Measurements from ENCODE around the gene TKTL1. TPM values are rescaled to one million over a fixed set of nuclear protein-coding genes. Genes with fewer than 3 reads are reported as not detected.

The TKTL1 gene
- total RNA-seq, 1 donor from 2014 or later = not detected

DNA sequence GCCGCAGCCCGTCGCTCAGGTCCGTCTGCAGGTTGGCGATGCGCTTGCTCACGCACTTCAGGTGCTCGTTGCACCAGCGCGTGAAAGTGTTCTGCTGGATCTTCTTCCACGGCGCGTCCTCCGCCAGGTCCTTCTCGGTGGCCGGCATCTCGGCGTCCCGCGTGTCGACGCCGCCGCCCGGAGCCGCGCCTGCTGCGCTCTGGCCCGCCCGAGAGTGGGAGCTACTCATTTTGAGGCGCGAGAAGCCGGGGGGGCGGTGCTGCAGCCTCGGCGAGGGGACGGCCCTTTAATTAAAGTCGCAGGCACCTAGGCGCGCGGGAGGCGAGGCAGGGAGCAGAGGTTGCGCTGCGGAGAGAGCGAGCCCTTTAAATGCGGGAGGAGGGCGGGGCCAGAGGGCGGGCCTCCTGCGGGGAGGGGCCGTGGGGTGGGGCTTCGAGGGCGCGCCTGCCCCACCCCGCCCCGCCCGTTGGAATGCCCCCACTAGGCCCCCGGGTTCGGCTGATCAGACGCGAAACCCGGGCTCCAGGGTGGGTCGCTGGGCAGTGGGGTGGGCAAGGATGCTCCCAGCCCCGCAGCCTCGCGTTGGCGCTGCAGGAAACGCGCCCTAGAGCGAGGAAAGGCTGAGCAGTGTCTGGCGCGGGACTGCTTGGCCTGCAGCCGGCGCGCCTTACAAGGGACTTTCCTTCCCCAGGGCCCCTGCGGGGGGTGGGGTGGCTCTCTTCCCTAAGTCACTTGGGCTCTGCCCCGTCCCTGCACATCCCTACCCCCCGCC is 75.6 kb downstream of the TKTL1 start:
- H3K4me1 Mint-ChIP-seq (ENCODE audit: low read depth) = peaks cover 29% of the 10 kb centered on the region
- no peaks in the 10 kb centered on the region for H3K9me3 Mint-ChIP-seq (ENCODE audit: low read depth)
- no peaks in the 10 kb centered on the region for H3K27me3 Mint-ChIP-seq (ENCODE audit: low read depth)
- no peak for DNase-seq (ENCODE audit: low spot score)
- H3K4me3 Mint-ChIP-seq (ENCODE audit: unreplicated experiment) = peak overlapping the region; percentile 81
- TF ChIP-seq, protein P1, sequence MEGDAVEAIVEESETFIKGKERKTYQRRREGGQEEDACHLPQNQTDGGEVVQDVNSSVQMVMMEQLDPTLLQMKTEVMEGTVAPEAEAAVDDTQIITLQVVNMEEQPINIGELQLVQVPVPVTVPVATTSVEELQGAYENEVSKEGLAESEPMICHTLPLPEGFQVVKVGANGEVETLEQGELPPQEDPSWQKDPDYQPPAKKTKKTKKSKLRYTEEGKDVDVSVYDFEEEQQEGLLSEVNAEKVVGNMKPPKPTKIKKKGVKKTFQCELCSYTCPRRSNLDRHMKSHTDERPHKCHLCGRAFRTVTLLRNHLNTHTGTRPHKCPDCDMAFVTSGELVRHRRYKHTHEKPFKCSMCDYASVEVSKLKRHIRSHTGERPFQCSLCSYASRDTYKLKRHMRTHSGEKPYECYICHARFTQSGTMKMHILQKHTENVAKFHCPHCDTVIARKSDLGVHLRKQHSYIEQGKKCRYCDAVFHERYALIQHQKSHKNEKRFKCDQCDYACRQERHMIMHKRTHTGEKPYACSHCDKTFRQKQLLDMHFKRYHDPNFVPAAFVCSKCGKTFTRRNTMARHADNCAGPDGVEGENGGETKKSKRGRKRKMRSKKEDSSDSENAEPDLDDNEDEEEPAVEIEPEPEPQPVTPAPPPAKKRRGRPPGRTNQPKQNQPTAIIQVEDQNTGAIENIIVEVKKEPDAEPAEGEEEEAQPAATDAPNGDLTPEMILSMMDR (IDR thresholded peaks at IDR 0.05) = no peak
- no peak overlapping the region for H3K27ac Mint-ChIP-seq (ENCODE audit: unreplicated experiment)
- H3K36me3 Mint-ChIP-seq (ENCODE audit: low read depth) = peaks cover 12% of the 10 kb centered on the region

DNA sequence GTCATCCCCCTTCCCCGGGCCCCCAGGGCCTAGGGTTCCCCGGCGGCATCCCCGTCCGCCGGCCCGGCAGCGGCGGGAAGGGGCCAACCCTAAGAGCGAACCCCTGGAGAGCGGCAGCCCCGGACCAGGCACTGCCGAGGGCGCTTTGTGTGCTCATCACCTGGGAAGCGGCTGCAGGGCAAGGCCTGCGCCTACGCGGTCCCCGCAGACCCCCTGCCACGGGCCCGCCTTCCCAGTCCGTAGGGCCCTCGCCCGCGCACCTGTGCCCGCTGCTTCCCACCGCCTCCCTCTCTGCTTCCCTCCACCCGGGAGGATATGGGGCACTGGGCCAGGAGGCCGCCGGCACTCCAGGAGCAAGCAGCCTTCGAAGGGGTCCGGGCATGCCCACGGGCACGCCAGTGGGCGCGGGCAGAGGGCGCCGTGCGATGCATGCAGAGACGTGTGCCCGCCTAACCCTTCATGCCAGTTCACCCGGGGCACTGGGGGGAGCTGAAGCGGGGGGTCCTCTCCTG is 76.2 kb downstream of the TKTL1 start:
- peaks cover 30% of the 10 kb centered on the region for H3K4me1 Mint-ChIP-seq (ENCODE audit: low read depth)
- DNase-seq (ENCODE audit: low spot score) = no peak
- no peaks in the 10 kb centered on the region for H3K27me3 Mint-ChIP-seq (ENCODE audit: low read depth)
- TF ChIP-seq, protein P1 (IDR thresholded peaks at IDR 0.05) = no peak
- H3K36me3 Mint-ChIP-seq (ENCODE audit: low read depth) = peaks cover 10% of the 10 kb centered on the region
- H3K4me3 Mint-ChIP-seq (ENCODE audit: unreplicated experiment) = peak overlapping the region; percentile 81
- H3K9me3 Mint-ChIP-seq (ENCODE audit: low read depth) = no peaks in the 10 kb centered on the region
- no peak overlapping the region for H3K27ac Mint-ChIP-seq (ENCODE audit: unreplicated experiment)

DNA sequence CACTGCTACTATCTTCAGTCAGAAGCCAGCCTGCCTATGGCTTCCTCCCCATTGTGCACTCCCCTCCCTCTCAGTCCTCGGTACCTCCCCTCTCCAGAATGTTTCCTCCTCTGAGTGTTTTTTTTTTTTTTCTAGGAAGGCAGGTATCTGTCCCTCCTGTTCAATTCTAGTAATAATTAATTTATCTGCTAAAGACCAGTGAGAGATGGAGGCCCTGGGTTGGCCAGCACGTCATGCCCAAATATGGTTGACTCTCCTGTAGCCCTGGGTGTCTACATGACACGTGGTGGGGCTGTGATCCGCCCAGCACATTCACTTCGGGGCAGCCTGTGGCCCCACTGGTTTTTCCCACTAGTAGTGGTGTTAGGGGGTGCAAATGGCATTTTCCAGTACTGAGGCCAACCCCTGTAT is 77.0 kb downstream of the TKTL1 start:
- no peaks in the 10 kb centered on the region for H3K27me3 Mint-ChIP-seq (ENCODE audit: low read depth)
- DNase-seq (ENCODE audit: low spot score) = no peak
- H3K27ac Mint-ChIP-seq (ENCODE audit: unreplicated experiment) = peak overlapping the region; percentile 89
- peaks cover 32% of the 10 kb centered on the region for H3K4me1 Mint-ChIP-seq (ENCODE audit: low read depth)
- peaks cover 10% of the 10 kb centered on the region for H3K36me3 Mint-ChIP-seq (ENCODE audit: low read depth)
- TF ChIP-seq, protein P1 (IDR thresholded peaks at IDR 0.05) = no peak
- H3K4me3 Mint-ChIP-seq (ENCODE audit: unreplicated experiment) = peak overlapping the region; percentile 81
- H3K9me3 Mint-ChIP-seq (ENCODE audit: low read depth) = no peaks in the 10 kb centered on the region

DNA sequence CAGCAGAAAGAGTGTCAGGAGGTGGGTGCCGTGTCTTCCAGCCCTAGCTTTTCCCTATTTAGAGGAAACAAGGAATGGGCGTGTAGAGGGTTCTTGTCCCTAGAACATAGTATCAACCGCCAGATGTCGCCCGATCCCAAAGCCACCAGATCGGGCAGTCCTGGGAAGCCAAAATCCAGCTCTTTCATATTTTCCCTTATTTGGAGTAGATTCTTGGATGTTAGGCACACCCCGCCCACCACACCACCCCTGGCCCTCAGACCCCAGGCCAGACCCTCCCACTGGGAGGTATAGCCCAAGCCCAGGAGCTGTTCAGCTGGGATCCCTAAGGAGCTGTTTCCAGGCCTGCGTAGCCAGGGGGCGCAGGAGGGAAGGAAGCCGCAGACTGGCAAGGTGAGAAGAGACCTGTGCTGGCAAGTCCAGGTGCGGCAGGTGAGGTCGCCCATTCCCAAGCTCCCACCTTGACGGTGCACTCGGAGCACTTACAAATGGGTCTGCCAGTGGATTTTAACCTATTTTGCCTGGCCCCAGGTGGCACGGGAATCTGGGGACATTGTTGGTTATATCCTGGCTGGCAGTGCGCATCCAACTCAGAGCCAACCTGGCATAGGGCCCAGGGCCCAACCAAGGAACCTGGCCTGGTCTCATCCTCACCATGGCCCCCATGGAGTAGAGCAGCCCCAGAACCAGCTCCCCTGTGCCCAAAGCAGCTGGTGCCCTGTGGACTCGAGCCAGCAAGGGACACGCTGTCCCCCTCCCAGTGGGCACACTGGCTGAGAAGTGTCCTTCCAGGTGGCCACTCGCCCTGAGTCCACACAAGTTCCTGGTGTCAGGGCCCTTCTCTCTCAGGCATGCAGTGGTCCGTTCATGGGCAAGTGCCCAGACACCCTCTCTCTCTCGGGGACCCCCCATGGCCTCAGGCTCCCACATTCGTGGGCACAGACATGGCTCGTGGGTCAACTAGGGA is 78.0 kb downstream of the TKTL1 start:
- Mint-ChIP-seq H3K4me1 (ENCODE audit: low read depth) (peaks cover 23% of the 10 kb centered on the region), H3K27me3 (ENCODE audit: low read depth) (no peaks in the 10 kb centered on the region), H3K27ac (ENCODE audit: unreplicated experiment) (peak overlapping the region; percentile 82), H3K36me3 (ENCODE audit: low read depth) (peaks cover 7% of the 10 kb centered on the region), H3K4me3 (ENCODE audit: unreplicated experiment) (peak overlapping the region; percentile 81), H3K9me3 (ENCODE audit: low read depth) (no peaks in the 10 kb centered on the region)
- TF ChIP-seq, protein P1 (IDR thresholded peaks at IDR 0.05) = peak; percentile 84
- DNase-seq (ENCODE audit: low spot score) = no peak
